Astrocyte of the spinal cord (primary cell): Measurements from ENCODE around the gene CASKIN2.

Source experiments
- DNase-seq: peaks from one replicate; pipeline ENCODE4 v3.0.0; 2011; ENCODE audit warnings: low read depth, low spot score
- H3K4me3 ChIP-seq: 2 replicates; pipeline ENCODE4 v1.5.1; 2011; ENCODE audit warnings: low read depth, mild to moderate bottlenecking, low read length, moderate library complexity
- CTCF ChIP-seq: IDR thresholded peaks from 2 replicates; pipeline ENCODE4 v1.5.1; 2012; ENCODE audit warnings: low read depth, mild to moderate bottlenecking, low read length, inconsistent platforms
- in situ Hi-C: cut with HindIII; loops from 2 replicates; pipeline ENCODE4 v1.10.0; 2017; ENCODE audit warnings: low sequenced_read_pairs

The CASKIN2 gene

GRCh38 chr17:75468291-75468754, 47.0 kb downstream of the CASKIN2 start:
- TF ChIP-seq CTCF = no peak
- no peak overlapping the region for H3K4me3 ChIP-seq
- in situ Hi-C loops = no loop called here
- no peak for DNase-seq

- DNase-seq = no peak
- H3K4me3 ChIP-seq = no peak overlapping the region
- in situ Hi-C loops = no loop called here
- TF ChIP-seq CTCF = no peak
Measured at GRCh38 chr17:75465039-75465438, 50.3 kb downstream of the CASKIN2 start.

GRCh38 chr17:75463603-75464002, 51.7 kb downstream of the CASKIN2 start:
- H3K4me3 ChIP-seq = no peak overlapping the region
- DNase-seq = no peak
- in situ Hi-C loops = no loop called here
- no peak for TF ChIP-seq CTCF

- in situ Hi-C loops = no loop called here
- no peak for TF ChIP-seq CTCF
- H3K4me3 ChIP-seq = no peak overlapping the region
- DNase-seq = no peak
Measured at GRCh38 chr17:75460295-75460694, 55.0 kb downstream of the CASKIN2 start.

- in situ Hi-C loops = no loop called here
- DNase-seq = no peak
- TF ChIP-seq CTCF = no peak
- H3K4me3 ChIP-seq = no peak overlapping the region
Measured at GRCh38 chr17:75459590-75460267, 55.6 kb downstream of the CASKIN2 start.

GRCh38 chr17:75459246-75459589, 56.1 kb downstream of the CASKIN2 start:
- H3K4me3 ChIP-seq = no peak overlapping the region
- DNase-seq = no peak
- in situ Hi-C loops = no loop called here
- TF ChIP-seq CTCF = no peak
